IMR-90 (cell line): ENCODE measurements around the gene CEP55. TPM values are rescaled to one million over a fixed set of nuclear protein-coding genes. Genes with fewer than 3 reads are reported as not detected.
A peak's percentile ranks its signal among the peaks of the same experiment; 100 is the strongest.
"Not testable (repeated sequence)": the region's sequence is repeated elsewhere in the genome, so short reads cannot be mapped to it uniquely, and the experiment has no call there.

ENCODE experiments used
- ATAC-seq: fragments of 200-7000 bp; cut with Tn5 transposase; 2 replicates; pipeline ENCODE4 v1.9.1; 2020; ENCODE audit warnings: low read depth, mild to moderate bottlenecking, moderate library complexity
- BruUV-seq: library from RNA; stranded (reverse); fragments of 400-500 nt; replicated peaks from 2 replicates; lab custom pipeline; 2021; lab: Mats Ljungman, UMichigan
- CTCF ChIA-PET: fragments of 300-600 bp; formaldehyde crosslinking; extraction: SDS; loops from one replicate; lab custom pipeline; 2021; ENCODE audit warnings: antibody characterized with exemption; lab: Yijun Ruan, JAX
- POLR2A ChIA-PET: fragments of 300-600 bp; sonication (Branson Sonifier 250); formaldehyde crosslinking; loops from one replicate; lab custom pipeline; 2022; ENCODE audit warnings: antibody characterized with exemption; ENCODE audit not compliant: unreplicated experiment; lab: Charles Lee
- DNase-seq: peaks from one replicate; pipeline ENCODE4 v3.0.0; 2013
- H2AFZ ChIP-seq: replicated peaks from 2 replicates; pipeline ENCODE3; 2013; ENCODE audit warnings: low read length, mild to moderate bottlenecking; ENCODE audit not compliant: poor library complexity
- H2AK5ac ChIP-seq: 2 replicates; pipeline ENCODE4 v1.6.1; 2013; ENCODE audit warnings: low read depth, low read length, inconsistent platforms
- H2AK9ac ChIP-seq: replicated peaks from 2 replicates; pipeline ENCODE3; 2013; ENCODE audit warnings: mild to moderate bottlenecking, low read depth, low read length, moderate library complexity; ENCODE audit not compliant: poor library complexity
- H2BK120ac ChIP-seq: 2 replicates; pipeline ENCODE4 v1.6.1; 2013; ENCODE audit warnings: low read depth, low read length, inconsistent platforms
- H2BK15ac ChIP-seq: 3 replicates; pipeline ENCODE4 v1.6.1; 2013; ENCODE audit warnings: low read depth, low read length, inconsistent platforms
- H2BK20ac ChIP-seq: 2 replicates; pipeline ENCODE4 v1.6.1; 2013; ENCODE audit warnings: low read depth, mild to moderate bottlenecking, inconsistent platforms, low read length, moderate library complexity
- H2BK5ac ChIP-seq: 2 replicates; pipeline ENCODE4 v1.6.1; 2013; ENCODE audit warnings: mild to moderate bottlenecking, low read depth, low read length, inconsistent platforms; ENCODE audit not compliant: poor library complexity, severe bottlenecking
- H3K14ac ChIP-seq: replicated peaks from 2 replicates; pipeline ENCODE4 v1.6.1; 2013; ENCODE audit warnings: low read depth, low read length, inconsistent platforms
- H3K18ac ChIP-seq: 2 replicates; pipeline ENCODE4 v1.6.1; 2013; ENCODE audit warnings: low read depth, low read length, control low read depth
- H3K23ac ChIP-seq: 2 replicates; pipeline ENCODE4 v1.6.1; 2013; ENCODE audit warnings: low read depth, low read length, inconsistent platforms
- H3K27ac ChIP-seq: 2 replicates; pipeline ENCODE4 v1.5.1; 2013; ENCODE audit warnings: mild to moderate bottlenecking, control low read depth, low read length; ENCODE audit not compliant: insufficient read depth
- H3K27me3 ChIP-seq: 2 replicates; pipeline ENCODE4 v1.6.1; 2013; ENCODE audit warnings: low read length; ENCODE audit not compliant: control insufficient read depth, insufficient read depth
- H3K36me3 ChIP-seq: 2 replicates; pipeline ENCODE4 v1.6.1; 2013; ENCODE audit warnings: low read length, mixed read lengths; ENCODE audit not compliant: control insufficient read depth, insufficient read depth
- H3K4ac ChIP-seq: 2 replicates; pipeline ENCODE4 v1.6.1; 2013; ENCODE audit warnings: low read depth, low read length, inconsistent platforms
- H3K4me1 ChIP-seq: 2 replicates; pipeline ENCODE4 v1.6.1; 2013; ENCODE audit warnings: low read length, mixed read lengths; ENCODE audit not compliant: control insufficient read depth, insufficient read depth
- H3K4me2 ChIP-seq: 2 replicates; pipeline ENCODE4 v1.6.1; 2013; ENCODE audit warnings: low read depth, mild to moderate bottlenecking, control low read depth, low read length, moderate library complexity
- H3K4me3 ChIP-seq: 2 replicates; pipeline ENCODE4 v1.5.1; 2013; ENCODE audit warnings: low read depth, mild to moderate bottlenecking, control low read depth, low read length, moderate library complexity; ENCODE audit not compliant: insufficient read depth
- H3K56ac ChIP-seq: 2 replicates; pipeline ENCODE4 v1.6.1; 2013; ENCODE audit warnings: low read length, inconsistent platforms; ENCODE audit not compliant: insufficient read depth; ENCODE audit errors: extremely low read depth
- H3K79me1 ChIP-seq, 2 experiments: 2 replicates each; pipeline ENCODE4 v1.6.1; 2013; ENCODE audit warnings: low read length in 2 of 2, inconsistent platforms in 1 of 2, low read depth in 1 of 2
- H3K9ac ChIP-seq: 2 replicates; pipeline ENCODE4 v1.6.1; 2013; ENCODE audit warnings: low read depth, low read length, control low read depth
- H3K9me1 ChIP-seq: 2 replicates; pipeline ENCODE4 v1.6.1; 2013; ENCODE audit warnings: low read length, inconsistent platforms; ENCODE audit not compliant: insufficient read depth
- H3K9me3 ChIP-seq: 2 replicates; pipeline ENCODE4 v1.6.1; 2013; ENCODE audit warnings: low read length; ENCODE audit not compliant: control insufficient read depth, insufficient read depth
- H4K20me1 ChIP-seq: 2 replicates; pipeline ENCODE4 v1.6.1; 2013; ENCODE audit warnings: low read length, inconsistent platforms; ENCODE audit not compliant: insufficient read depth
- H4K5ac ChIP-seq: 2 replicates; pipeline ENCODE4 v1.6.1; 2013; ENCODE audit warnings: mild to moderate bottlenecking, low read depth, low read length, control low read depth
- H4K8ac ChIP-seq, 2 experiments: 2 replicates each; pipeline ENCODE4 v1.6.1; 2013; ENCODE audit warnings: low read depth in 2 of 2, low read length in 2 of 2, control low read depth in 1 of 2, inconsistent platforms in 1 of 2
- H4K91ac ChIP-seq: 2 replicates; pipeline ENCODE4 v1.6.1; 2013; ENCODE audit warnings: low read depth, low read length, inconsistent platforms; ENCODE audit not compliant: insufficient read depth
- WGBS, 2 experiments: methylation state at CpG; one replicate each; pipeline versions ENCODE4 v1.1.5 to v1.1.7; 2013; ENCODE audit warnings: missing lambda C conversion rate in 2 of 2; ENCODE audit not compliant: insufficient read length in 1 of 2; ENCODE audit errors: extremely low coverage in 2 of 2; 5-methylcytosine and 5-hydroxymethylcytosine counted together
- dilution Hi-C: fragments of 300-500 bp; cut with HindIII; formaldehyde crosslinking; loops from one replicate; pipeline ENCODE4 v1.14.3; 2018; ENCODE audit warnings: low sequenced_read_pairs; ENCODE audit not compliant: unreplicated experiment
- in situ Hi-C: fragments of 300-500 bp; cut with MboI; formaldehyde crosslinking; loops from 3 replicates; pipeline ENCODE4 v1.14.3; 2019; ENCODE audit warnings: low sequenced_read_pairs, inconsistent platforms, mixed read lengths
- intact Hi-C: fragments of 100-400 bp; cut with micrococcal nuclease; formaldehyde crosslinking; loops from 2 replicates; pipeline ENCODE4 v1.10.0; 2022
- polyA plus RNA-seq, 3 experiments: library from polyadenylated mRNA; depleted of rRNA; stranded (reverse); fragments of >200 nt; gene quantifications; 2 replicates each; pipeline ENCODE4 v1.2.3, GENCODE V29; 2012; ENCODE audit warnings: low replicate concordance in 1 of 3
- total RNA-seq: library from RNA; depleted of rRNA; stranded (reverse); fragments of >200 nt; gene quantifications from 2 replicates; pipeline ENCODE4 v1.2.3, GENCODE V29; 2012

Gene CEP55
- total and polyA plus RNA-seq, 2 of the 4 experiments (the other 2 are of a cell fraction), result 15.7 to 23.5 TPM

GRCh38 chr10:93546995-93547394, 50.6 kb downstream of the CEP55 start:
- H3K4ac ChIP-seq, result peak overlapping the region; percentile 27; the same call in 1 of the 2 replicates
- DNase-seq, ATAC-seq, H2BK15ac ChIP-seq, BruUV-seq, H3K36me3 ChIP-seq, H3K18ac ChIP-seq, H4K8ac ChIP-seq, H2BK5ac ChIP-seq, H4K5ac ChIP-seq, CTCF ChIA-PET, H3K14ac ChIP-seq, H3K9me1 ChIP-seq, H3K9me3 ChIP-seq, H3K9ac ChIP-seq, H3K4me3 ChIP-seq, H3K56ac ChIP-seq, H3K23ac ChIP-seq, POLR2A ChIA-PET, H2BK120ac ChIP-seq, intact Hi-C loops, H4K20me1 ChIP-seq, H3K4me1 ChIP-seq, H3K4me2 ChIP-seq, dilution Hi-C loops, H3K79me1 ChIP-seq, H2AFZ ChIP-seq, H3K27ac ChIP-seq, H4K91ac ChIP-seq, in situ Hi-C loops, H3K27me3 ChIP-seq, H2AK9ac ChIP-seq, H2BK20ac ChIP-seq: not testable (repeated sequence)
- 87% methylated on average over 4 of the region's 8 CpGs; no CpG with 5 or more reads in 1 of the 2 experiments for WGBS, 2 experiments
- H2AK5ac ChIP-seq, result 0 out of 2 replicates have a peak overlapping the region, but pooled peaks have one; percentile 10
